ENCODE results near the gene CBR1. TPM values are rescaled to one million over a fixed set of nuclear protein-coding genes. Genes with fewer than 3 reads are reported as not detected.

Gene CBR1
- total and polyA plus RNA-seq, 9 of the 15 experiments (the other 6 are each of a cell fraction or from before 2014, with no cell fraction given), result 2.5 to 33.8 (median 15.1) TPM

GRCh38 chr21:36055551-36055950 lies 14.3 kb upstream of the CBR1 start:
- Histone ChIP-seq H3K79me2 (ENCODE audit: control insufficient read depth, insufficient read depth, low read length) (peaks cover 23% of the 10 kb centered on the region), H3K36me3 (ENCODE audit: control insufficient read depth, insufficient read depth, low read length) (peaks cover 74% of the 10 kb centered on the region), H3K4me1 (replicated peaks in 1 of 2; ENCODE audit: control insufficient read depth in 2 of 2, insufficient read depth in 2 of 2, low read length in 2 of 2) (peaks cover 5 to 14% of the 10 kb centered on the region in 2 experiments; a peak in 2 of 5 replicates), H4K20me1 (replicated peaks; ENCODE audit: control insufficient read depth, insufficient read depth, low read length) (no peaks in the 10 kb centered on the region), H2AFZ (ENCODE audit: low read depth, low read length) (no peak overlapping the region), H3K4me3 (no peak overlapping the region), H3K9ac (ENCODE audit: insufficient read depth in 1 of 2, low read depth in 2 of 2, low read length in 2 of 2) (no peak overlapping the region), H3K9me3 (replicated peaks; ENCODE audit: control insufficient read depth, insufficient read depth, low read depth, low read length) (no peaks in the 10 kb centered on the region), H3K4me2 (ENCODE audit: insufficient read depth, low read length) (no peak overlapping the region), H3K27me3 (ENCODE audit: control insufficient read depth in 2 of 2, insufficient read depth in 2 of 2, low read length in 2 of 2) (no peaks in the 10 kb centered on the region), H3K9me1 (ENCODE audit: control insufficient read depth, insufficient read depth, low read length) (no peaks in the 10 kb centered on the region), H3K27ac (ENCODE audit: extremely low read depth, low read depth, low read length) (no peak overlapping the region)
- FAIRE-seq, result no peak
- no TSS peak for BruUV-seq (replicated peaks)
- in situ Hi-C loops (cut with MboI) (no loop called here), intact Hi-C loops (cut with micrococcal nuclease) (no loop called here)
- TF ChIP-seq ADNP (tag; IDR thresholded peaks at IDR 0.05) (no peak), IRF1 (CRISPR knock-in tag; IDR thresholded peaks at IDR 0.05; ENCODE audit: borderline replicate concordance) (no peak), ZNF253 (CRISPR knock-in tag; conservative IDR thresholded peaks at IDR 0.05) (no peak), TCF3 (CRISPR knock-in tag; IDR thresholded peaks at IDR 0.05) (no peak), ETS2 (tag; IDR thresholded peaks at IDR 0.05; ENCODE audit: borderline replicate concordance, poor library complexity, severe bottlenecking) (no peak), ESRRB (CRISPR knock-in tag; IDR thresholded peaks at IDR 0.05; ENCODE audit: borderline replicate concordance) (no peak), GTF2E2 (tag; IDR thresholded peaks at IDR 0.05) (no peak), ZBTB9 (CRISPR knock-in tag; IDR thresholded peaks at IDR 0.05) (no peak)
- POLR2A ChIA-PET, result interaction anchor here (1.0 kb wide), 1 partner anchor 15 kb away, joined by 3 read pairs; no protein-coding TSS in a partner anchor
- 95% methylated on average over 3 of the region's 3 CpGs for WGBS (ENCODE audit: insufficient coverage, low coverage, missing lambda C conversion rate)
- ATAC-seq, result no peak
- CTCF ChIA-PET (ENCODE audit: low intra/inter-chr PET ratio), result no interaction called here
- no peak for DNase-seq (ENCODE audit: extremely low read depth in 1 of 4, low spot score in 3 of 4)

Measured in K562 (cell line).